SIG-M5 (cell line): Measurements from ENCODE around the gene KIF26A.
"Not testable (repeated sequence)": the region's sequence is repeated elsewhere in the genome, so short reads cannot be mapped to it uniquely, and the experiment has no call there.

Source experiments
- DNase-seq: peaks from one replicate; lab custom pipeline; 2025; lab: John Stamatoyannopoulos, UW

KIF26A gene

GRCh38 chr14:104222396-104223036, 84.1 kb downstream of the KIF26A start:
- no peak for DNase-seq

DNA sequence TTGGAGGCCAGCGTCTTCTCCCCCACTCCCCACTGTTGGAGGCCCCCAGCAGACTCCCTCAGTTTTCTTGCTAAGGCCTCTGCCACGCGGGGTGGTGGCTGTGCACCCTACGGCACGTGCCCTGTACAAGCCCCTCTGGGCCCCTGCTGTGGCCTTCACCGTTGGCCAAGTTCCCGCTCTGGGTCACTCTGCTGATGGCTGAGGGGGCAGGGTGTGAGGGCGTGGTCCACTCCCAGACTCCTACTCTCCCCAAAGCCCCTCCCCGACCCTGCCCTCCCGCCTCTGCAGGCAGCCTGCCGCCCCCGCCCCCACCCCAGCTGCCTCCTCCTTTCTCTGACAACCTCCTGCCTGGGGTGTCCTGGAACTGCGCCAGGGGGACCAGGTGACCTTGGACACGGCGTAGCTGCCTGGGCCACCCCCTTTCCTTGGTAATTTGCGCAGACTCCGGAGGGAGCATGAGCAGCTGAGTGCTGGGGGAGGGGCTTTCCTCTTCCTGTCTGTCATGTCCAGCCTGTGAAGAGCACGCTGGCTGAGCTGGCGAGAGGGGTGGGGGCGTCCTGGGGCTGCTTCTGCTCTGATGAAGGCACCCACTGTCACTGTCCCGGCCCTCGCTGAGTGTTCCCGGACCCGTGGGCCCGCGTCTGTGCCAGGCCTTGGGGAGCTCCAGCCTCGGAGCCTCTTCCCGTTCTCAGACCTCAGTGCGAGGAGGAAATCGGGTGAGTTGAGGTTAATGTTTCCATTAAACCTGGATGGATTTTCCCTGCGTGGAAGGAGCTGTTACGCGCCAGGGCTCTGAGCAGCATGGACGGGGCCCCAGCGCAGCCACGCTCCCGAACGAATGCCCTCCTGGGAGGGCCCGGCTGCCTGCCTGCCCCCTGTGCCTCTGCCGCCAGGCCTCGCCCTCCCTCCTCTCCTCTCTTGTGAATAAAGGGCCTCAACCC, 85.0 kb downstream of the KIF26A start:
- no peak for DNase-seq

DNA sequence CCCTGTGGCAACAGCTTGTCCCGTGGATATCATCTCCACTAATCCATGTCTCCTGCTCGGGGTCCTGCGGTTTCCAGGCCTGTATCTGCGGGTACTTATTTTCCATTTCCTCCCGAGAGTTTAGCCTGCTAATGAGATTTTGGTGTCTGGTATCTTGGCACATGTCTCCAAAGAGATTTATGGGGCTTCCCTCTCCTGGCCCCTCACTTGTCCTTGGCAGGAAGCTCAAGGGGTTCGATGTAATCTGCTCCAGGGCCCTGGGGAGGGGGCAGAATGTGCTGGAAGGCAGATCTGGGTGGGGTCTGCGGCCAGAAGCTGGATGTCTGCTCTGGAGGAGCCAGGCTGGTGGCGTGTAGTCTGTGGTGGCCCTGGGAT, 85.7 kb downstream of the KIF26A start:
- DNase-seq, result no peak

DNA sequence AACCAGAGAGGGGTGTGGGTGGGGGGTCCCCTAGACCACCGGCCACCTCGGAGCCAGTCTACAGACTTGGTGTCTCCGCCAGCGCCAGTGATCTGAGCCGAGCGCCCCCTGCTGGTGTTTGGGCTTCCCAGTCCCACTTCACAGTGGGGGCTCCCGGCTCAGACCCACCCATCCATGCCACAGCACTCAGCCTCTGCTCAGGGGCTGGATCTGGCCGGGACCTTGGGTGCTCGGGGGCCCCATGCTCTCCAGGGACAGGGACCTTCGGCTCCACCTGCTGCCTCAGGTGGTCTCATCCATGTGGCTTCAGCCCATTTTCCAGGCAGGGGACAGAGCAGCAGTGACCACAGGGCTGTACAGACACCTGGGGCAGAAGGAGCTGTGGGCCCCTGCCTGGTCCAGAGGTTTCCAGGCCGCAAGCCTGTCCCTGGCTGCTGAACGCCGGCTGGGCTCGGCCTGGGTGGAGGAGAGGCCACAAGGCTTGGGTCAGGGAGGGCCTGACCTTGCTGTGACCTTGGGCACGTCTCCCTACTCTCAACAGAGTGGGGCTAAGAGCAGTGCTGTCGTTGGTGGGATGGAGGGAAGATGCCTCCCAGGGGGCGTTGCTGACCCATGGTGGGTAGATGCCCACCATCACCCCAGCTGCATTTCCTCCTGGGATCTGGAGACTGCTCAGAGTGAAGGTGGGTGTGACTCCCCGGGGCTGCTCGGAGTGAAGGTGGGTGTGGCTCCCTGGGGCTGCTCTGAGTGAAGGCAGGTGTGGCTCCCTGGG, 86.3 kb downstream of the KIF26A start:
- no peak for DNase-seq

DNA sequence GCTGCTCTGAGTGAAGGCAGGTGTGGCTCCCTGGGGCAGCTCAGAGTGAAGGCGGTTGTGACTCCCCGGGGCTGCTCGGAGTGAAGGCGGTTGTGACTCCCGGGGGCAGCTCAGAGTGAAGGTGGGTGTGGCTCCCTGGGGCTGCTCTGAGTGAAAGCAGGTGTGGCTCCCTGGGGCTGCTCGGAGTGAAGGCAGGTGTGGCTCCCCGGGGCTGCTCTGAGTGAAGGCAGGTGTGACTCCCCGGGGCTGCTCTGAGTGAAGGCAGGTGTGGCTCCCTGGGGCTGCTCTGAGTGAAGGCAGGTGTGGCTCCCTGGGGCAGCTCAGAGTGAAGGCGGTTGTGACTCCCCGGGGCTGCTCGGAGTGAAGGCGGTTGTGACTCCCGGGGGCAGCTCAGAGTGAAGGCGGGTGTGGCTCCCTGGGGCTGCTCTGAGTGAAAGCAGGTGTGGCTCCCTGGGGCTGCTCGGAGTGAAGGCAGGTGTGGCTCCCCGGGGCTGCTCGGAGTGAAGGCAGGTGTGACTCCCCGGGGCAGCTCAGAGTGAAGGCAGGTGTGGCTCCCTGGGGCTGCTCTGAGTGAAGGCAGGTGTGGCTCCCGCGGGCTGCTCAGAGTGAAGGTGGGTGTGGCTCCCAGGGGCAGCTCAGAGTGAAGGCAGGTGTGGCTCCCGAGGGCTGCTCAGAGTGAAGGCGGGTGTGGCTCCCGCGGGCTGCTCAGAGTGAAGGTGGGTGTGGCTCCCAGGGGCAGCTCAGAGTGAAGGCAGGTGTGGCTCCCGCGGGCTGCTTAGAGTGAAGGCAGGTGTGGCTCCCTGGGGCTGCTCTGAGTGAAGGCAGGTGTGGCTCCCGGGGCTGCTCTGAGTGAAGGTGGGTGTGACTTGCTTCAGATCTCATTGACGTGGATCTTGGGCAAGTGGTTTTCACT, 87.1 kb downstream of the KIF26A start:
- DNase-seq, result not testable (repeated sequence)

- no peak for DNase-seq
Measured at GRCh38 chr14:104226421-104227383, 88.3 kb downstream of the KIF26A start.

DNA sequence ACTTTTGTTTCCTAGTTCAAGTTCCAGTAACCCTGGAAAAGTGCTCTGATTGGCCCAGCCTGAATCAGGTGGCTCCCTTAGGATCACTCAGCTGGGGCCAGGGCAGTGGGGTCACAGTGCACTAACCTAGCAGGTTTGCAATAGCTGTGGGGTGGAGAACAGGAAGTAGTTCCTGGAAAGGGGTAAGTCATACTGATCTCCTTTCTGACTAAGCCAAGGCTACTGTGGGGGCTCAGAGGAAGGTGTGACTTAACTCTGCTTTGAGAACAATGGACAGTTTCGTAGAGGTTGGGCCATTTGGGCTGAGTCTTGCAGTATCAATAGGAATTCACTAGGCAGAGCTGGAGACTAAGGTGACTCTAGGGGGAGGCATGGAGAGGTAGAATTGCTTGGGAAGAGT, 89.4 kb downstream of the KIF26A start:
- no peak for DNase-seq

DNA sequence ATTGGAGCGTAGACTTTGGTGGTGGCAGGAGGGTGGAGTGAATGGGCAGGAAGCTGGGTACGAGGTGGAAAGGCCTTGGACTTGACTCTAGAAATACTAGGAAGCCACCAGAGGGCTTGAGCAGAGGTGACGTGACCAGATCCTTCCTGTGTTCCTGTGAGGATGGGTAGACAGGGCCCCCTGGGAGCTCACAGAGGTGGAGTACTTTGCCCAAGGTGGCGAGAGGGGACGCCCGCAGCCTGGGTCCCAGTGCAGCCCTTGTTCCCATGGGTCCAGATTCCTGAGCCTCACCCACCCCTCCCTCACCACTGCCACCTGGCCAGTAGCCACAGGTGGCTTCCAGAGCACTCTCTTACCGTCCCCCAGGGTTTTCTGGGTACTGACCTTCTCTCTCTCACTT, 89.8 kb downstream of the KIF26A start:
- DNase-seq, result no peak

DNA sequence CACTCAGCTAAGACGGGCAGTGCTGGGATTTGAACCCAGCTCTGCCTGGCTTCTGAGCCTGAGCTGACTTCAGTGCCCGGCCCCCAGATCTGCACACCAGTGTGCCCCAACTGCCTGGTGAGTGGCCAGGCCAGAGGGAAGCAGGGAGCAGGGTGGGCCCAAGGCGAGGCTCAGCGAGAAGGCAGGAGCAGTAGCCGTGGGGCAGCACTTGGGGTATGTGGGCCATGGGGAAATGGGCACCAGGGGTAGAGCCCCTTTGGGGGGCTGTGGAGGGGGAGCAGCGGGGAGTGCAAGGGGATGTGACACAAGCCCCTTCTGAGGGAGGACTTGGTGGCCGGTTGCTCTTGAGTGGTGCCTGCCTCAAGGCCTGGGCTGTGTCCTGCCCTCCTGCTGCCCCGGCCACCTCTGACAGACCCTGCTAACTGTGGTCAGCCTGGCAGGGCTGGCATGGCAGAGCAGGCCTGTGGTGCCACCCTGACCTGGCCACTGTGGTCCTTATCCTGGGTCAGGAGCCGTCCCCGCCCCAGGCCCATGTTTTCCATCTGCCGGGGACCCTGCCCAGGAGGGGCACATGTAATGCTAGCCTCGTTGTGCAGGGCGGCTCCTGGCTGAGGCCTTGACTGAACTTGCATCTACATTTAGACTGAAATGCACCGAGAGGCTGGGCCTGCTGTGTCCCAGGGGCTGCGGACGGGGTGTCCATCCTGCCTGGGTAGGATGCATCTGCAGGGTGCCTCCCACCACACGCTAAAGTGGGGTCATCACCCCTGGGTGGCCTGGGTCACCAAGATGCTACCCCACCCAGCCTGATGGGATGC, 90.5 kb downstream of the KIF26A start:
- no peak for DNase-seq

GRCh38 chr14:104229534-104230055, 91.2 kb downstream of the KIF26A start:
- DNase-seq, result no peak

- no peak for DNase-seq
Measured at GRCh38 chr14:104230119-104230815, 91.9 kb downstream of the KIF26A start.
